ENCODE data around the gene CPS1.

DNA sequence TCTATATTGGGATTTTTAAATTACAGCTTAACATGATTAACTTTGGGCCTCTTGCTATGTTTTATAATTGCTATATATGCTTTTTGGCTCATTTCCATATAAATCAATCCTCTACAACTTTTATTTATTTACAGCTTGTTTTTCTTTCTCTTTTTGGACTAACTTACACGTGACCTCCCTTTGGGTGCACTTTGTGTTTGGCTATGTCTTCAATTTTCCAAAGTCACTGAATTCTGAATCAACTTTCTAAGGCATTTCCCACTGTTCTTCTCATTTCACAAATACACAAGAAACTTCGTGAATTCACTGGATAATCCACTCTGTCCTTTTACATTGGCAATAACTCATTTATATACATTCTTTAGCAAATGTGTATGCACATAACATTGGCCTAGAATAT is 5.4 kb upstream of the CPS1 start:
- TF ChIP-seq, protein P1, sequence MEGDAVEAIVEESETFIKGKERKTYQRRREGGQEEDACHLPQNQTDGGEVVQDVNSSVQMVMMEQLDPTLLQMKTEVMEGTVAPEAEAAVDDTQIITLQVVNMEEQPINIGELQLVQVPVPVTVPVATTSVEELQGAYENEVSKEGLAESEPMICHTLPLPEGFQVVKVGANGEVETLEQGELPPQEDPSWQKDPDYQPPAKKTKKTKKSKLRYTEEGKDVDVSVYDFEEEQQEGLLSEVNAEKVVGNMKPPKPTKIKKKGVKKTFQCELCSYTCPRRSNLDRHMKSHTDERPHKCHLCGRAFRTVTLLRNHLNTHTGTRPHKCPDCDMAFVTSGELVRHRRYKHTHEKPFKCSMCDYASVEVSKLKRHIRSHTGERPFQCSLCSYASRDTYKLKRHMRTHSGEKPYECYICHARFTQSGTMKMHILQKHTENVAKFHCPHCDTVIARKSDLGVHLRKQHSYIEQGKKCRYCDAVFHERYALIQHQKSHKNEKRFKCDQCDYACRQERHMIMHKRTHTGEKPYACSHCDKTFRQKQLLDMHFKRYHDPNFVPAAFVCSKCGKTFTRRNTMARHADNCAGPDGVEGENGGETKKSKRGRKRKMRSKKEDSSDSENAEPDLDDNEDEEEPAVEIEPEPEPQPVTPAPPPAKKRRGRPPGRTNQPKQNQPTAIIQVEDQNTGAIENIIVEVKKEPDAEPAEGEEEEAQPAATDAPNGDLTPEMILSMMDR (IDR thresholded peaks at IDR 0.05; ENCODE audit: low read length) = no peak
- no peak for TF ChIP-seq EZH2 (IDR thresholded peaks at IDR 0.05; ENCODE audit: borderline replicate concordance, low read length)

Measured in OCI-LY1 (cell line).